ENCODE data around the gene PCSK4. TPM values are rescaled to one million over a fixed set of nuclear protein-coding genes. Genes with fewer than 3 reads are reported as not detected.
A peak's percentile ranks its signal among the peaks of the same experiment; 100 is the strongest.

Gene PCSK4
- total RNA-seq, 1 donor from 2014 or later: 5.4 TPM

DNA sequence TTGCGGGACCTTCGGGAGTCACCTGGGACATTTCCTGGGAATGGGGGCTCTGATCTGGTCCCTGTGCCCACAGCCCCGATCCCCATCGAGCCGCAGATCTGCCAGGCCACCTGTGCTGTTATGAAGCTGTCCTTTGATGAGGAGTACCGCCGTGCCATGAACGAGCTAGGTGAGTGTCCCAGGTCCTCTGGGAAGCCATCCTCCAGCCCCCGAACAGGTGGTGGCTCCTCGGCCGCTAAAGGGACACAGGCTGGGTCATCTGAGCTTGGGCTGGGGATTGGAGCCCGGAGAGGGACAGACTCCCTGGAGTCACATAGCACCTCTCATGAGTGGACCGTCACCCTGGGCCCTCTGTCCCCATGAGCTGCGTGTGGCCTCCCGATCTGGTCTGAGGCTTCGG lies 32.3 kb downstream of the PCSK4 start:
- H3K4me3 ChIP-seq: no peak overlapping the region
- H3K27me3 ChIP-seq: peaks cover 10% of the 10 kb centered on the region
- peaks cover 29% of the 10 kb centered on the region for H3K4me1 ChIP-seq
- H3K36me3 ChIP-seq: no peaks in the 10 kb centered on the region
- DNase-seq (ENCODE audit: extremely low spot score in 2 of 2): no peak
- no peaks in the 10 kb centered on the region for H3K9me3 ChIP-seq
- intact Hi-C loops (cut with DNase I): no loop called here
- H3K27ac ChIP-seq: no peak overlapping the region
- no peak for TF ChIP-seq POLR2AphosphoS5 (IDR thresholded peaks at IDR 0.05; ENCODE audit: insufficient read depth in 1 of 2, low read depth in 1 of 2)
- TF ChIP-seq POLR2A (IDR thresholded peaks at IDR 0.05): no peak
- no peak for TF ChIP-seq CTCF (IDR thresholded peaks at IDR 0.05)

DNA sequence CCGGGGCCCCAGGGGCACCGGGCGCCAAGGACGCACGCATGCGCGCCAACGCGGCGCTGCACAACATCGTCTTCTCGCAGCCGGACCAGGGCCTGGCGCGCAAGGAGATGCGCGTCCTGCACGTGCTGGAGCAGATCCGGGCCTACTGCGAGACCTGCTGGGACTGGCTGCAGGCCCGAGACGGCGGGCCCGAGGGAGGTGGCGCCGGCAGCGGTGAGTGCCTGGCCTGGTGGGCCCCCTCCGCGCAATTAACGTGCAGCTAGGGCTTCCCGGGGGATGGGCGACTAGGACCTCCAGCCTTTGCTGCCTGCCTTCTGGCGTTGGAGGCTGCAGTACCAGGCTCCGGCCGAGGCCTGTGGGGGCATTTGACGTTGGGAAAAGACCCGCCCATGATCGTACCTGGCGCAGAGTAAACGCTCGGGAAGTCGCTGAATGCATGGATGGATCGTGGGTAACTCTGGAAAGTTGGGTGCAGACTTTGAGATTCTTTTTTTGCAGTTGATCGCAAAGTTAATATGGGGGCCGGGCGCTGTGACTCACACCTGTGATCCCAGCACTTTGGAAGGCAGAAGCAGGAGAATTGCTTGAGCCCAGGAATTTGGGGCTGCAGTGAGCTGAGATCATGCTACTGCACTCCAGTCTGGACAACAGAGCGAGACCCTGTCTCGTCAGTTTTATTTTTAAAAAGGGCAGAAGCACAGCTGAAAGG lies 33.0 kb downstream of the PCSK4 start:
- H3K27me3 ChIP-seq: peaks cover 12% of the 10 kb centered on the region
- H3K36me3 ChIP-seq: no peaks in the 10 kb centered on the region
- peaks cover 31% of the 10 kb centered on the region for H3K4me1 ChIP-seq
- no peak overlapping the region for H3K27ac ChIP-seq
- DNase-seq (ENCODE audit: extremely low spot score in 2 of 2): no peak
- no peaks in the 10 kb centered on the region for H3K9me3 ChIP-seq
- intact Hi-C loops (cut with DNase I): no loop called here
- TF ChIP-seq POLR2A (IDR thresholded peaks at IDR 0.05) (no peak), CTCF (IDR thresholded peaks at IDR 0.05) (peak in 1 of 3 experiments; percentile 9)
- H3K4me3 ChIP-seq: no peak overlapping the region

DNA sequence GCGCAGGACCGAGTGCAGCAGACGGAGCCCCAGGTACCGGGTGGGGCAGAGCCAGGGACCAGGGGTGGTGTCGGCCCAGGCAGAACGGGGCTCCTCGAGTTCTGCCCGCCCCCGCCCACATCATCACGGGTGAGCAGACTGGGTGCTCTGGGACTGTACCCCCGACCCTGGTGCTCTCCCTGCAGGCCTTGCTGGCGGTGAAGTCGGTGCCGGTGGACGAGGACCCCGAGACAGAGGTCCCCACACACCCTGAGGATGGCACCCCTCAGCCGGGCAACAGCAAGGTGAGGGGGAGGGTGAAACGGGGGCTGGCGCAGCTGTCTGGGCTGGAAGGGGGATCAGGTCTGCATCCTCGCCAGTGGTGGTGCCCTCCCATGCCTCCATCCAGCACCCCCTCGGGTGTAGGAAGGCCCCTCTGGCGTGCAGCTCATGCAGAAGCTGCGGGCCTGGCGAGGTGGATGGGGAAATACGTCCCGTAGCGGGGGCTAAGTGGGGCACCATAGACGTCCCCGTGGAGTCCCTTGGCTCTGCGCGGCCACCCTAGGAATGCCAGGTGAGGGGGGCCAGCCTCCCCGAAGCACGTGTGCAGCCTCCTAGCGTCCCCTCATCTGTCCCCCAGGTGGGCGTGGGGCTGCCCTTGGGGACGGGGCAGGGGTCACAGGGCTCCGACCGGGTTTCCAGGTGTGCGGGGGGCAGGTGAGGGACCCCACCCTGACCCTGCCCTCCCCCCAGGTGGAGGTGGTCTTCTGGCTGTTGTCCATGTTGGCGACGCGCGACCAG lies 33.8 kb downstream of the PCSK4 start:
- intact Hi-C loops (cut with DNase I): no loop called here
- Histone ChIP-seq H3K9me3 (no peaks in the 10 kb centered on the region), H3K27ac (no peak overlapping the region), H3K27me3 (peaks cover 12% of the 10 kb centered on the region), H3K4me3 (no peak overlapping the region), H3K4me1 (peaks cover 31% of the 10 kb centered on the region), H3K36me3 (no peaks in the 10 kb centered on the region)
- no peak for TF ChIP-seq POLR2A (IDR thresholded peaks at IDR 0.05)
- no peak for DNase-seq (ENCODE audit: extremely low spot score in 2 of 2)

DNA sequence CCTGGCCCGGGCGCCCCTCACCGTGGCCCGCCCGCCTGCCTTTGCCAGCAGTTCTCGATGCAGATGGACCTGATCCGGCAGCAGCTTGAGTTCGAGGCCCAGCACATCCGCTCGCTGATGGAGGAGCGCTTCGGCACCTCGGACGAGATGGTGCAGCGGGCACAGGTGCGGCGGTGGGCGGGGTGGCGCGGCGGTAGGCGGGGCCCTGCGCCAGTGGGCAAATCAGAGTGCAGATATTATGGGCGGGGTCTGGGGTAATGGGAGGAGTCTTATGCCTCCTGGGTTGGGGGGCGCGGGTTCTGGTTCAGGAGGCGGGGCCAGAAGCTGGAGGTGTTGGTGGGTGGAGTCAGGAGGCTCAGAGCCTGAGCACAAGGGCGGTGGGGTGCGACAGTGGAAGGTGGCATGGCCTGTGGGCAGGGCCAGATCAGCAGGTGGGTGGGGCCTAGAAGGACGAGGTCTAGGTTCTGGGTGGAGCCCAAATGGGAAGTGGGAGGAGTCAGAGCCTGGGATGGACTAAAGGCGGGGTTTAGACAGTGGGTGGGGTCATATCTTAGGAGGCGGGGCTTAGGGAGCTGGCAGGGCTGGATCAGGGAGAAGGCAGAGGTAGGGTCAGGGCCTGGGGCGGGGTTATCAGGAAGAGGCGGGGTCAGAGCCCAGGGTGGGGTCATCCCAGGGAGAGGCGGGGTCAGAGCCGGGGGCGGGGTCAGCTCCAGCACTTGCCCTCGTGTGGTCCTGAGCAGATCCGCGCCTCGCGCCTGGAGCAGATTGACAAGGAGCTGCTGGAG lies 34.6 kb downstream of the PCSK4 start:
- TF ChIP-seq POLR2AphosphoS5 (IDR thresholded peaks at IDR 0.05; ENCODE audit: insufficient read depth in 1 of 2, low read depth in 1 of 2) (no peak), CTCF (IDR thresholded peaks at IDR 0.05) (no peak), POLR2A (IDR thresholded peaks at IDR 0.05) (no peak)
- Histone ChIP-seq H3K9me3 (no peaks in the 10 kb centered on the region), H3K4me3 (no peak overlapping the region), H3K27ac (no peak overlapping the region), H3K4me1 (peaks cover 31% of the 10 kb centered on the region), H3K36me3 (no peaks in the 10 kb centered on the region), H3K27me3 (peaks cover 16% of the 10 kb centered on the region)
- intact Hi-C loops (cut with DNase I): no loop called here
- DNase-seq (ENCODE audit: extremely low spot score in 2 of 2): no peak

DNA sequence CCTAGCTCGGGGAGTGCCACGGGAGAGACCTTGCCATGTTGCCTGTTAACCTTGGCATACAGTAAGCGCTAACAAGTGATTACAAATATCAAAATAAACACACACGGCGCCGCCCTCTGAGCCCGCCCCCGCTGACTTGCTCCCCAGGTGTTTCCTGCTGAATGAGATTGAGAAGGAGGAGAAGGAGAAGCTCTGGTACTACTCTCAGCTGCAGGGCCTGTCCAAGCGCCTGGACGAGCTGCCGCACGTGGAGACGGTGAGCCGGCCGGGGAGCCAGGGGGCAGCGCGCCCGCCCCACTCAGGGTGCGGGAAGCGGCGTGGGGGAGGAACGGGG lies 35.2 kb downstream of the PCSK4 start:
- H3K36me3 ChIP-seq: no peaks in the 10 kb centered on the region
- peaks cover 21% of the 10 kb centered on the region for H3K27me3 ChIP-seq
- no peak for DNase-seq (ENCODE audit: extremely low spot score in 2 of 2)
- no peaks in the 10 kb centered on the region for H3K9me3 ChIP-seq
- peaks cover 31% of the 10 kb centered on the region for H3K4me1 ChIP-seq
- TF ChIP-seq POLR2A (IDR thresholded peaks at IDR 0.05) (no peak), CTCF (IDR thresholded peaks at IDR 0.05) (no peak), POLR2AphosphoS5 (IDR thresholded peaks at IDR 0.05; ENCODE audit: insufficient read depth in 1 of 2, low read depth in 1 of 2) (no peak)
- H3K27ac ChIP-seq: no peak overlapping the region
- H3K4me3 ChIP-seq: no peak overlapping the region
- intact Hi-C loops (cut with DNase I): no loop called here

All from vagina (tissue), 2 donors.